ENCODE results near the gene C11orf52. TPM values are rescaled to one million over a fixed set of nuclear protein-coding genes. Genes with fewer than 3 reads are reported as not detected.
A peak's percentile ranks its signal among the peaks of the same experiment; 100 is the strongest.

Gene C11orf52
- total and polyA plus RNA-seq, 10 donors: 0.32 to 1.5 (median 0.63) TPM; not detected in 2

DNA sequence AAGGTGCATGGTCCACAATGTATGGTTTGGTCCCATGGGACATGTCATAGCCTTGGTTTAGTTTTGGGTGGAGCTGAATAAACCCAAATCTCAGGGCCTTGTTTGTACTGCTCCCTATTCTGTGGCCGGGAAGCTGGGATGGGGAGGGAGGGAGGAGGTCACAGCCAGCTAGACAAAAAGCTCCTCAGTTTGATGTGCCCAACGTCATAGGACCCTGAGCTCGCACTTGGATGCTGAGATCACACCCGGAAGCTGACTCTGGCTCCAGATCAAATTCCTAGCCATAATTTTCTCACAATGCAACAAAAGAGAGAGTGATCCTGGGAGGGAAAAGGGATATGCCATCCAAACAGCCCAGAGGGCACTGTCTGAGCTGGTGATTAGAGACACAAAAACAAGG, 4.7 kb upstream of the C11orf52 start:
- TF ChIP-seq, protein P1, sequence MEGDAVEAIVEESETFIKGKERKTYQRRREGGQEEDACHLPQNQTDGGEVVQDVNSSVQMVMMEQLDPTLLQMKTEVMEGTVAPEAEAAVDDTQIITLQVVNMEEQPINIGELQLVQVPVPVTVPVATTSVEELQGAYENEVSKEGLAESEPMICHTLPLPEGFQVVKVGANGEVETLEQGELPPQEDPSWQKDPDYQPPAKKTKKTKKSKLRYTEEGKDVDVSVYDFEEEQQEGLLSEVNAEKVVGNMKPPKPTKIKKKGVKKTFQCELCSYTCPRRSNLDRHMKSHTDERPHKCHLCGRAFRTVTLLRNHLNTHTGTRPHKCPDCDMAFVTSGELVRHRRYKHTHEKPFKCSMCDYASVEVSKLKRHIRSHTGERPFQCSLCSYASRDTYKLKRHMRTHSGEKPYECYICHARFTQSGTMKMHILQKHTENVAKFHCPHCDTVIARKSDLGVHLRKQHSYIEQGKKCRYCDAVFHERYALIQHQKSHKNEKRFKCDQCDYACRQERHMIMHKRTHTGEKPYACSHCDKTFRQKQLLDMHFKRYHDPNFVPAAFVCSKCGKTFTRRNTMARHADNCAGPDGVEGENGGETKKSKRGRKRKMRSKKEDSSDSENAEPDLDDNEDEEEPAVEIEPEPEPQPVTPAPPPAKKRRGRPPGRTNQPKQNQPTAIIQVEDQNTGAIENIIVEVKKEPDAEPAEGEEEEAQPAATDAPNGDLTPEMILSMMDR (IDR thresholded peaks at IDR 0.05 in 8 of 11, conservative IDR thresholded peaks at IDR 0.05 in 3 of 11): no peak
- TF ChIP-seq POLR2AphosphoS5 (IDR thresholded peaks at IDR 0.05): peak in 1 of 3 donors; percentile 43
- Histone ChIP-seq H3K9me3 (no peaks in the 10 kb centered on the region), H3K27ac (peak overlapping the region; percentile 13 to 85 (median 78)), H3K4me1 (no peaks in the 10 kb centered on the region), H3K4me3 (peak overlapping the region in 3 of 8 donors; percentile 34 to 62 (median 42)), H3K36me3 (no peaks in the 10 kb centered on the region), H3K27me3 (replicated peaks in 1 of 7) (peaks cover 0 to 55% (median 25%) of the 10 kb centered on the region in 7 donors)
- intact Hi-C loops (cut with DNase I; ENCODE audit: low total_unique reads): no loop called here
- no peak for DNase-seq
- WGBS, 5 donors: 36 to 83% (median 63%) methylated on average over 4 of the region's 4 CpGs

DNA sequence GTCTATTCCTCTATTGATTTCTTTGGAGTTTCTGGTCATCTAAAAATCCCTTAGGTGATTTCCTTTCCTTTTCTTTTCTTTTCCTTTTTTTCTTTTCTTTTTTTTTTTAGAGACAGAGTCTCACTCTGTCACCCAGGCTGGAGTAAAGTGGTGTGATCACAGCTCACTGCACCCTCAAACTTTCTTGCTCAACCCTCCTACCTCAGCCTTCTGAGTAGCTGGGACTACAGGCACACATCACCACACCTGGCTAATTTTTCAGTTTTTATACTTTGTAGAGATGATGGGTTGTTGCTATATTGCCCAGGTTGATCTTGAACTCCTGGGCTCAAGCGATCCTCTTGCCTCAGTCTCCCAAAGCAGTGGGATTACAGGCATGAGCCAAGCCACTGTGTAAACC, 1.9 kb upstream of the C11orf52 start:
- peaks cover 0 to 40% (median 22%) of the 10 kb centered on the region in 7 donors for H3K27me3 ChIP-seq (replicated peaks in 1 of 7)
- H3K36me3 ChIP-seq: no peaks in the 10 kb centered on the region
- H3K4me1 ChIP-seq: no peaks in the 10 kb centered on the region
- TF ChIP-seq POLR2AphosphoS5 (IDR thresholded peaks at IDR 0.05) (no peak), POLR2A (IDR thresholded peaks at IDR 0.05) (no peak)
- TF ChIP-seq, protein P1 (IDR thresholded peaks at IDR 0.05 in 8 of 11, conservative IDR thresholded peaks at IDR 0.05 in 3 of 11): no peak
- intact Hi-C loops (cut with DNase I; ENCODE audit: low total_unique reads): no loop called here
- DNase-seq: no peak
- H3K27ac ChIP-seq: no peak overlapping the region
- no peak overlapping the region for H3K4me3 ChIP-seq
- 90 to 100% (median 94%) methylated on average over 1 of the region's 1 CpG for WGBS, 5 donors
- no peaks in the 10 kb centered on the region for H3K9me3 ChIP-seq

DNA sequence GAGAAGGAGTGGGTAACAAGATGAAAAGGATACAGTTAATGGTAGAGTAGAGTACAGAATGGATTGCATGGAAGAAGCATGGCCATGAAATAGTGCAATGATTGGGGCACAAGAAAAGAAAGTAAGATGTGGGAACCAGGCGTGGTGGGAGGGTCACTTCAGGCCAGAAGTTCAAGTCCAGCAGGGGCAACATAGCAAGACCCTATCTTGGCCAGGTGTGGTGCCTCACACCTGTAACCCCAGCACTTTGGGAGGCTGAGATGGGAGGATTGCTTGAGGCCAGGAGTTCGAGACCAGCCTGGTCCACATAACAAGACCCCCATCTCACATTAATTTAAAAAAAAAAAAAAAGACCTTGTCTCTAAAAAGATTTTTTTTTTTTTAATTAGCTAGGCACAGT, 1.4 kb upstream of the C11orf52 start:
- WGBS, 5 donors: 68 to 90% (median 83%) methylated on average over 2 of the region's 2 CpGs
- no peak for TF ChIP-seq POLR2AphosphoS5 (IDR thresholded peaks at IDR 0.05)
- TF ChIP-seq POLR2A (IDR thresholded peaks at IDR 0.05): no peak
- TF ChIP-seq, protein P1 (IDR thresholded peaks at IDR 0.05 in 8 of 11, conservative IDR thresholded peaks at IDR 0.05 in 3 of 11): no peak
- DNase-seq: no peak

DNA sequence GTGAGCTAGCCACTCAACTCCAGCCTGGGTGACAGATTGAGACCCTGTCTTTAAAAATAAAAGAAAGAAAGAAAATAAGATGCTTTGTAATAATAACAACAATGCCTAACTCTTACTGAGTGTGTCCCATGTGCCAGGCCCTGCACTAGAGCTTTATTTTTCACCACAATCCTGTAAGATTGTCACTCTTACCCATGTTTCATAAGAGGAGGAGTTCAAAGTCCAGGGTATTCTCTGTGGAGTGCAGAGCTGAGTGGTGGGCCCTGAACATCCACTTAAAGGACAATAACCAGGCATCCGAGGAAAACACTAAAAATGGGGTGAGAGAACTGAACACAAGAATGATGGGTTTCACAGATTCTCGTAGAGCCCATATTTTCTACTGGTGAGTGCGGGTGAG, 925 bp upstream of the C11orf52 start:
- no peaks in the 10 kb centered on the region for H3K9me3 ChIP-seq
- TF ChIP-seq, protein P1 (IDR thresholded peaks at IDR 0.05 in 8 of 11, conservative IDR thresholded peaks at IDR 0.05 in 3 of 11): no peak
- no peak for TF ChIP-seq POLR2AphosphoS5 (IDR thresholded peaks at IDR 0.05)
- no peak for TF ChIP-seq POLR2A (IDR thresholded peaks at IDR 0.05)
- no peaks in the 10 kb centered on the region for H3K36me3 ChIP-seq
- no peak overlapping the region for H3K4me3 ChIP-seq
- WGBS, 5 donors: 89 to 97% (median 91%) methylated on average over 3 of the region's 3 CpGs
- no peak for DNase-seq
- peak overlapping the region in 1 of 8 donors; percentile 34 for H3K27ac ChIP-seq
- H3K4me1 ChIP-seq: peaks cover 0 to 8% (median 0%) of the 10 kb centered on the region in 6 donors
- intact Hi-C loops (cut with DNase I; ENCODE audit: low total_unique reads): no loop called here
- peaks cover 0 to 30% (median 12%) of the 10 kb centered on the region in 7 donors for H3K27me3 ChIP-seq (replicated peaks in 1 of 7)

More for the DNA sequence above, 1.4 kb upstream of the C11orf52 start:
- no peak overlapping the region for H3K27ac ChIP-seq
- H3K36me3 ChIP-seq: no peaks in the 10 kb centered on the region
- H3K4me1 ChIP-seq: peaks cover 0 to 3% (median 0%) of the 10 kb centered on the region in 6 donors
- H3K4me3 ChIP-seq: no peak overlapping the region
- H3K27me3 ChIP-seq (replicated peaks in 1 of 7): peaks cover 0 to 34% (median 17%) of the 10 kb centered on the region in 7 donors
- intact Hi-C loops (cut with DNase I; ENCODE audit: low total_unique reads): no loop called here
- H3K9me3 ChIP-seq: no peaks in the 10 kb centered on the region

Data from spleen (tissue), 11 donors.